NCI-H2196 treated with DMSO at 0.1 percent for 48 hours (cell line): ENCODE data around the gene CREB5.
"Not testable (repeated sequence)": the region's sequence is repeated elsewhere in the genome, so short reads cannot be mapped to it uniquely, and the experiment has no call there.

ENCODE experiments used
- DNase-seq: peaks from one replicate; lab custom pipeline; 2025; ENCODE audit not compliant: unreplicated experiment; lab: John Stamatoyannopoulos, UW

Gene CREB5

GRCh38 chr7:28800150-28800549 is 387.8 kb downstream of the CREB5 start:
- no peak for DNase-seq

- no peak for DNase-seq
Measured at GRCh38 chr7:28802450-28802849, 390.1 kb downstream of the CREB5 start.

- DNase-seq, result no peak
Measured at GRCh38 chr7:28804157-28804556, 391.8 kb downstream of the CREB5 start.

GRCh38 chr7:28804990-28805389 is 392.7 kb downstream of the CREB5 start:
- DNase-seq, result no peak

GRCh38 chr7:28806841-28807240 is 394.5 kb downstream of the CREB5 start:
- no peak for DNase-seq

GRCh38 chr7:28807396-28807994 is 395.2 kb downstream of the CREB5 start:
- no peak for DNase-seq

GRCh38 chr7:28808796-28809533 is 396.6 kb downstream of the CREB5 start:
- no peak for DNase-seq

GRCh38 chr7:28811008-28811407 is 398.7 kb downstream of the CREB5 start:
- no peak for DNase-seq

- DNase-seq, result no peak
Measured at GRCh38 chr7:28811701-28812430, 399.5 kb downstream of the CREB5 start.

GRCh38 chr7:28812616-28813015 is 400.3 kb downstream of the CREB5 start:
- DNase-seq, result no peak

- DNase-seq, result no peak
Measured at GRCh38 chr7:28813243-28813962, 401.1 kb downstream of the CREB5 start.

- no peak for DNase-seq
Measured at GRCh38 chr7:28815369-28815927, 403.1 kb downstream of the CREB5 start.

GRCh38 chr7:28815928-28816373 is 403.6 kb downstream of the CREB5 start:
- no peak for DNase-seq

GRCh38 chr7:28818996-28819395 is 406.7 kb downstream of the CREB5 start:
- DNase-seq, result no peak

- no peak for DNase-seq
Measured at GRCh38 chr7:28823582-28823981, 411.3 kb downstream of the CREB5 start.

GRCh38 chr7:28825817-28826448 is 413.6 kb downstream of the CREB5 start:
- not testable (repeated sequence) for DNase-seq

GRCh38 chr7:28830846-28831245 is 418.5 kb downstream of the CREB5 start:
- DNase-seq, result no peak

- no peak for DNase-seq
Measured at GRCh38 chr7:28832669-28833068, 420.4 kb downstream of the CREB5 start.

- DNase-seq, result no peak
Measured at GRCh38 chr7:28835800-28836199, 423.5 kb downstream of the CREB5 start.

- DNase-seq, result no peak
Measured at GRCh38 chr7:28836716-28837115, 424.4 kb downstream of the CREB5 start.

GRCh38 chr7:28837216-28837615 is 424.9 kb downstream of the CREB5 start:
- DNase-seq, result no peak
